PC-9 (cell line): Measurements from ENCODE around the gene HTT.

Source experiments
- EZH2 ChIP-seq: fragments of 200-600 bp; sonication (generic); IDR thresholded peaks from 2 replicates; pipeline ENCODE4 v1.8.0; 2017; ENCODE audit warnings: antibody characterized with exemption, low read depth
- TF ChIP-seq, protein P1 (sequence below): fragments of 200-600 bp; sonication (generic); conservative IDR thresholded peaks from 2 replicates; pipeline ENCODE4 v1.6.1; 2017; ENCODE audit warnings: mixed run types, antibody characterized with exemption, mild to moderate bottlenecking, moderate library complexity

GRCh38 chr4:3031357-3032082 lies 43.0 kb upstream of the HTT start:
- TF ChIP-seq, protein P1, sequence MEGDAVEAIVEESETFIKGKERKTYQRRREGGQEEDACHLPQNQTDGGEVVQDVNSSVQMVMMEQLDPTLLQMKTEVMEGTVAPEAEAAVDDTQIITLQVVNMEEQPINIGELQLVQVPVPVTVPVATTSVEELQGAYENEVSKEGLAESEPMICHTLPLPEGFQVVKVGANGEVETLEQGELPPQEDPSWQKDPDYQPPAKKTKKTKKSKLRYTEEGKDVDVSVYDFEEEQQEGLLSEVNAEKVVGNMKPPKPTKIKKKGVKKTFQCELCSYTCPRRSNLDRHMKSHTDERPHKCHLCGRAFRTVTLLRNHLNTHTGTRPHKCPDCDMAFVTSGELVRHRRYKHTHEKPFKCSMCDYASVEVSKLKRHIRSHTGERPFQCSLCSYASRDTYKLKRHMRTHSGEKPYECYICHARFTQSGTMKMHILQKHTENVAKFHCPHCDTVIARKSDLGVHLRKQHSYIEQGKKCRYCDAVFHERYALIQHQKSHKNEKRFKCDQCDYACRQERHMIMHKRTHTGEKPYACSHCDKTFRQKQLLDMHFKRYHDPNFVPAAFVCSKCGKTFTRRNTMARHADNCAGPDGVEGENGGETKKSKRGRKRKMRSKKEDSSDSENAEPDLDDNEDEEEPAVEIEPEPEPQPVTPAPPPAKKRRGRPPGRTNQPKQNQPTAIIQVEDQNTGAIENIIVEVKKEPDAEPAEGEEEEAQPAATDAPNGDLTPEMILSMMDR, result no peak
- TF ChIP-seq EZH2, result no peak
